Esophagus squamous epithelium (tissue), 5 donors: ENCODE results near the gene PRKG1. TPM values are rescaled to one million over a fixed set of nuclear protein-coding genes. Genes with fewer than 3 reads are reported as not detected.
A peak's percentile ranks its signal among the peaks of the same experiment; 100 is the strongest.

ENCODE experiments used
- DNase-seq: peaks from one replicate; lab custom pipeline; 2025; lab: John Stamatoyannopoulos, UW
- H3K27ac ChIP-seq, 4 donors: fragments of 200-600 bp; sonication (generic); one replicate each; pipeline ENCODE4 v1.5.1; 2016 to 2019; ENCODE audit warnings: mild to moderate bottlenecking in 1 of 4
- H3K27me3 ChIP-seq, 4 donors: fragments of 200-600 bp; sonication (generic); 1 replicate in 3 of 4; 2 replicates in 1 of 4; pipeline versions ENCODE4 v1.5.1 to v1.6.0; 2017 to 2021; ENCODE audit warnings: antibody characterized with exemption in 1 of 4
- H3K36me3 ChIP-seq, 3 donors: fragments of 200-600 bp; sonication (generic); one replicate each; pipeline ENCODE4 v1.5.1; 2016 to 2019
- H3K4me1 ChIP-seq, 3 donors: fragments of 200-600 bp; sonication (generic); one replicate each; pipeline ENCODE4 v1.5.1; 2017 to 2019
- H3K4me3 ChIP-seq, 4 donors: fragments of 200-600 bp; sonication (generic); 1 replicate in 3 of 4; 2 replicates in 1 of 4; pipeline ENCODE4 v1.5.1; 2016 to 2019; ENCODE audit warnings: mild to moderate bottlenecking in 2 of 4, moderate library complexity in 1 of 4
- H3K9me3 ChIP-seq, 3 donors: fragments of 200-600 bp; sonication (generic); one replicate each; pipeline ENCODE4 v1.5.1; 2016 to 2019
- POLR2A ChIP-seq, 4 donors: fragments of 450-650 bp; IDR thresholded peaks; one replicate each; pipeline ENCODE4 v1.6.1; 2017; ENCODE audit warnings: antibody characterized with exemption in 4 of 4, mild to moderate bottlenecking in 4 of 4, moderate library complexity in 3 of 4
- WGBS, 2 donors: methylation state at CpG; one replicate each; pipeline ENCODE4 v1.1.5; 2018; 5-methylcytosine and 5-hydroxymethylcytosine counted together
- intact Hi-C: fragments of 100-400 bp; cut with DNase I; formaldehyde crosslinking; loops from one replicate; pipeline ENCODE4 v1.15.0; 2022
- total RNA-seq, 4 donors: library from RNA; depleted of rRNA; stranded (reverse); fragments of >200 nt; gene quantifications; one replicate each; pipeline ENCODE4 v1.1.0, GENCODE V29; 2016
- TF ChIP-seq, protein P1 (sequence below), 6 experiments: fragments of 450-650 bp in 4 of 6; fragments of 200-600 bp in 2 of 6; sonication (generic) in 2 of 6; IDR thresholded peaks; one replicate each; pipeline ENCODE4 v1.5.1; 2016 to 2019; ENCODE audit warnings: antibody characterized with exemption in 6 of 6, mild to moderate bottlenecking in 4 of 6, moderate library complexity in 4 of 6
- donor health status: DM: yes; HTN: yes; CAD: no.

PRKG1 gene
- total RNA-seq, 4 donors from 2014 or later = 2.0 to 10.9 (median 3.8) TPM

DNA sequence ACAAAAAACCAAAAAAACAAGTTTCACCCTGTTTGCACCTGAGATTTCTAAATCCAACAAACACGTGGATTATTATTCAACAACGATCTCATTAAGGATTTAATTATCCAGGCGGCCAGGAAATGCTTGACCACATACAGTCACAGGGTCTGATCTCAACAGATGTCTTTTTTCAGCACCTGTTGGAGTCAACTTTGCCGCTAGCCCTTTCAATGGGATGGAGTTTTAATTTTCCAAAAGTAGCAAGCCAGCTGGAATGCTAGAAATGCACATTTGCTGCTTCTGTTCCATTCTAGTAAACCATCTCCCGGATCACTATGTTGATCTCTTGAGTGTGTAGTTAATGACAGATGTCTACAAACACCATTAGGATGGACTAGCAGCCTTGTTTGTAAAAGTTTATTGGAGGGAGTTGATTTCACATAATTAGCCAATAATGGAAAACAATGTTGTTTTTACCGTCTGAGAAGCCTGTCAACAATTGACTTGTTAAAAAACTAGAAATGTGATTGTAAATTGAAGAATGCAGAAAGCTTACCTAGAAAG is 1175.6 kb downstream of the PRKG1 start:
- Histone ChIP-seq H3K9me3 (no peaks in the 10 kb centered on the region), H3K4me1 (peaks cover 0 to 10% (median 0%) of the 10 kb centered on the region in 3 donors), H3K36me3 (no peaks in the 10 kb centered on the region), H3K4me3 (no peak overlapping the region), H3K27ac (no peak overlapping the region), H3K27me3 (no peaks in the 10 kb centered on the region)
- TF ChIP-seq, protein P1, sequence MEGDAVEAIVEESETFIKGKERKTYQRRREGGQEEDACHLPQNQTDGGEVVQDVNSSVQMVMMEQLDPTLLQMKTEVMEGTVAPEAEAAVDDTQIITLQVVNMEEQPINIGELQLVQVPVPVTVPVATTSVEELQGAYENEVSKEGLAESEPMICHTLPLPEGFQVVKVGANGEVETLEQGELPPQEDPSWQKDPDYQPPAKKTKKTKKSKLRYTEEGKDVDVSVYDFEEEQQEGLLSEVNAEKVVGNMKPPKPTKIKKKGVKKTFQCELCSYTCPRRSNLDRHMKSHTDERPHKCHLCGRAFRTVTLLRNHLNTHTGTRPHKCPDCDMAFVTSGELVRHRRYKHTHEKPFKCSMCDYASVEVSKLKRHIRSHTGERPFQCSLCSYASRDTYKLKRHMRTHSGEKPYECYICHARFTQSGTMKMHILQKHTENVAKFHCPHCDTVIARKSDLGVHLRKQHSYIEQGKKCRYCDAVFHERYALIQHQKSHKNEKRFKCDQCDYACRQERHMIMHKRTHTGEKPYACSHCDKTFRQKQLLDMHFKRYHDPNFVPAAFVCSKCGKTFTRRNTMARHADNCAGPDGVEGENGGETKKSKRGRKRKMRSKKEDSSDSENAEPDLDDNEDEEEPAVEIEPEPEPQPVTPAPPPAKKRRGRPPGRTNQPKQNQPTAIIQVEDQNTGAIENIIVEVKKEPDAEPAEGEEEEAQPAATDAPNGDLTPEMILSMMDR (IDR thresholded peaks at IDR 0.05) = no peak
- TF ChIP-seq POLR2A (IDR thresholded peaks at IDR 0.05) = no peak
- DNase-seq = no peak
- intact Hi-C loops = no loop called here
- WGBS, 2 donors = 79 to 84% methylated on average over 6 of the region's 6 CpGs

DNA sequence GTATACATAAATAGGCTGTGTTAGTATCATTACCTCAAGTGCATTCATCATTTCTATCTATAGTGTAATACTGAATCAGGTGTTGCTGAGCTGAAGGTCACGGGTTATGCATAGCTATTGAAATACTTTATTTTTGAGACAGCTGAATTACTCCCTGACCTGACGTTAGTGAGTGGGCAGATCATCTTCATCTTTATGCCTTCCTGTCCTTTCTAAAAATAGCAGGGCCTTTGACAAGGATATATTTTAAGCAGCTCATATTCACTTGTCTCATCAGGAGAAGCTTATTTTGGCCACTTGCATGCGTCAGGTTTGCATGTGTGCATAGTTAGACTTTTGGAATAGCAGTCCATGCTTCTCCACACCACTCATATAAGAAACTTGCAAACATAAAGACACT is 1176.2 kb downstream of the PRKG1 start:
- TF ChIP-seq POLR2A (IDR thresholded peaks at IDR 0.05) = no peak
- TF ChIP-seq, protein P1 (IDR thresholded peaks at IDR 0.05) = no peak
- no peak overlapping the region for H3K4me3 ChIP-seq
- H3K36me3 ChIP-seq = no peaks in the 10 kb centered on the region
- no peak overlapping the region for H3K27ac ChIP-seq
- DNase-seq = no peak
- H3K27me3 ChIP-seq = no peaks in the 10 kb centered on the region
- WGBS, 2 donors = 72 to 80% methylated on average over 3 of the region's 3 CpGs
- peaks cover 0 to 10% (median 0%) of the 10 kb centered on the region in 3 donors for H3K4me1 ChIP-seq
- intact Hi-C loops = no loop called here
- H3K9me3 ChIP-seq = no peaks in the 10 kb centered on the region

DNA sequence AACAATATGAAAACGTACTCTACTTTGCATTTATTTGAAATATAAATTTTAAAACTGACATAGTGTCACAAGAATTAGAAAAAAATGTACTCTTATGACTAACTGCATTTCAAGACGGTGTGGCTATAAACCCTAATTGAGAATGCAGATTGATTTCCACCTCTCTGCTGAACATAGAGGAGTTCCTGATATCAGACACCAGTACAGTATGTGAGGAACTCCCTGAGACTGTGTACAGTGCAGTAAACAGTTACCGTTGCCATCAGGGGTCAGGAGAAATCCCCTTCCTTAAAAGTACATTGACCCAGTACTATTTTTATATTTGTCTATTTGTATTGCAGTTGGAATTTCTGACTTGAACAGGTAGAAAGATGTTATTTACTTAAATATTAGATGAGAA is 1178.0 kb downstream of the PRKG1 start:
- peaks cover 0 to 15% (median 0%) of the 10 kb centered on the region in 3 donors for H3K4me1 ChIP-seq
- H3K27me3 ChIP-seq = no peaks in the 10 kb centered on the region
- no peak for DNase-seq
- intact Hi-C loops = no loop called here
- TF ChIP-seq, protein P1 (IDR thresholded peaks at IDR 0.05) = no peak
- H3K36me3 ChIP-seq = no peaks in the 10 kb centered on the region
- no peak overlapping the region for H3K27ac ChIP-seq
- H3K9me3 ChIP-seq = no peaks in the 10 kb centered on the region
- 67 to 73% methylated on average over 3 of the region's 3 CpGs for WGBS, 2 donors
- no peak overlapping the region for H3K4me3 ChIP-seq

DNA sequence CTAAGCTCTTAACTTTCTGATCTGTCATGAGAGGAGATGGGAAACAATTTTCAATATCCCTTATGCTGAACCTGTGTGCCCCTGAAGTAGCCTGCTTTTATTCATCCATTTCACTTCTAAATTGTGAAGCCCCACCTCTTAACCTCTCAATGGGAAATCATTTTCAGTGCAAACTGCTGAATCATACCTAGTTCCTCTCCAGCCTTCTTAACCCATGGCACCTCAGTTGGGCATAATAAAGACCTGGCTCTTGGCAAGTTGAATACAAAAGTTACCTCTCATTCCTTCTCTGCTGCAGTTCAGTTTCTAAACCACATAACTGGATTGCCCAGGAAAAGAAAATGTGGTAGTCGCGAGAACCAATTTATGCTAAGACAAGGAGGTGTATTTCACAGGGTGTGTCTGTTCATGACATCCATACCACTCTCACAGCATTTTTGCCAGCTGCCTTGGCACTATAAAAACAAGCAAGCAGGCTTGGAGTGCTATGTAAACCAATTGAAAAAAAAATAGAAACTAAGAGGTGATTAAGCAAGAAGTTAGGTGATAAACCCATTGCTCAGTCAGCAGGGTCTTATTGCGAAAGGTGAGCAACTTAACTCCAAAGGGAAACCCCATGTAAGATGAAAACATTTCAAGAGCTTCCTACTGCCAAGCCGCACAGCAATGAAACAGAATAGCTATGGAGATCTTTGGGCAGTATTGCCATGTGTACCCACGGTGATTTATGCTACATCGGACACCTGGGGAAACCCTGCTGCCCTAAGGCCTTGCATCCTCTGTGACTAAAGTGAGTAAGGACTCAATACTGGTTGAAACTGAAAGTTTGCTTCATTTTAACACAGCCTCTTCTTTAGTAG is 1182.8 kb downstream of the PRKG1 start:
- H3K4me1 ChIP-seq = peaks cover 0 to 7% (median 0%) of the 10 kb centered on the region in 3 donors
- H3K36me3 ChIP-seq = no peaks in the 10 kb centered on the region
- peak overlapping the region in 1 of 4 donors; percentile 6 for H3K27ac ChIP-seq
- no peaks in the 10 kb centered on the region for H3K27me3 ChIP-seq
- no peaks in the 10 kb centered on the region for H3K9me3 ChIP-seq
- 56% methylated on average over 6 of the region's 6 CpGs for WGBS, 2 donors
- intact Hi-C loops = no loop called here
- DNase-seq = no peak
- no peak overlapping the region for H3K4me3 ChIP-seq
- TF ChIP-seq, protein P1 (IDR thresholded peaks at IDR 0.05) = no peak
- no peak for TF ChIP-seq POLR2A (IDR thresholded peaks at IDR 0.05)

DNA sequence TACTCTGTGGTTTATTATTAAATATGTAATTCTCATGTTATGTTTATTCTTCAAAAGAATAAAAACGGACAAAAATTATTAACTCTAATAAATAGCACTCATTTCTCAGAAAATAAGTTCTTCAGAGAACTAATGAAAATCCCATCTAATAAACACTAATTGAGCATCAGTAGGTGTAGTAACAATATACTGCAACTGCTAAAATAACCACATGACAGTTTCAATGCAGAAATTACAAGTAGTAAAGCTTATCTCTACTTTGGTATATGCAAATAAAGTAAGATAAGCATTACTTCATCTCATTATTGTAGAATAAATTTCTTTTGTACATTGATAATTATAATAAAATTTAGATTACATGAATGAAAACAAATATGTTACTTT is 1183.4 kb downstream of the PRKG1 start:
- Histone ChIP-seq H3K4me1 (peaks cover 0 to 7% (median 0%) of the 10 kb centered on the region in 3 donors), H3K36me3 (no peaks in the 10 kb centered on the region), H3K4me3 (no peak overlapping the region), H3K27ac (no peak overlapping the region), H3K27me3 (no peaks in the 10 kb centered on the region), H3K9me3 (no peaks in the 10 kb centered on the region)
- intact Hi-C loops = no loop called here
- TF ChIP-seq POLR2A (IDR thresholded peaks at IDR 0.05) = no peak
- TF ChIP-seq, protein P1 (IDR thresholded peaks at IDR 0.05) = no peak
- WGBS, 2 donors = 68 to 69% methylated on average over 1 of the region's 1 CpG
- DNase-seq = no peak
